SK-N-SH treated with all-trans-retinoic acid at 6 μM for 48 hours (cell line): ENCODE measurements around the gene KIF6.

ENCODE experiments used
- ATAC-seq: fragments of 200-7000 bp; cut with Tn5 transposase; 3 replicates; pipeline ENCODE4 v1.9.1; 2020; ENCODE audit warnings: mild to moderate bottlenecking, moderate library complexity
- ARNTL ChIP-seq: fragments of 450-650 bp; formaldehyde crosslinking; IDR thresholded peaks from 2 replicates; pipeline ENCODE4 v1.5.0; 2020; ENCODE audit warnings: low read depth, mild to moderate bottlenecking, moderate library complexity, borderline replicate concordance
- BACH2 ChIP-seq: fragments of 250-450 bp; sonication (Bioruptor Pico); IDR thresholded peaks from 2 replicates; pipeline ENCODE4 v1.9.0; 2021; ENCODE audit warnings: mild to moderate bottlenecking, borderline replicate concordance
- CREB5 ChIP-seq: fragments of 250-450 bp; sonication (Bioruptor Pico); IDR thresholded peaks from 2 replicates; pipeline ENCODE4 v1.5.1; 2020; ENCODE audit warnings: low read depth, mild to moderate bottlenecking, moderate library complexity
- CSRNP3 ChIP-seq: fragments of 250-450 bp; sonication (Bioruptor Pico); IDR thresholded peaks from 2 replicates; pipeline ENCODE4 v1.5.1; 2021; ENCODE audit warnings: mild to moderate bottlenecking, moderate library complexity
- ESRRG ChIP-seq: fragments of 250-450 bp; sonication (Bioruptor Pico); IDR thresholded peaks from 2 replicates; pipeline ENCODE4 v1.6.1; 2021; ENCODE audit warnings: mild to moderate bottlenecking
- GLIS3 ChIP-seq: fragments of 250-450 bp; sonication (Bioruptor Pico); IDR thresholded peaks from 2 replicates; pipeline ENCODE4 v1.5.0; 2020; ENCODE audit warnings: mild to moderate bottlenecking, moderate library complexity
- ISL1 ChIP-seq: fragments of 250-450 bp; sonication (Bioruptor Pico); IDR thresholded peaks from 2 replicates; pipeline ENCODE4 v2.1.2; 2022; ENCODE audit warnings: mild to moderate bottlenecking, moderate library complexity
- OSR1 ChIP-seq: fragments of 250-450 bp; sonication (Bioruptor Pico); IDR thresholded peaks from 2 replicates; pipeline ENCODE4 v1.8.0; 2022; ENCODE audit warnings: moderate library complexity, mild to moderate bottlenecking, inconsistent platforms
- PATZ1 ChIP-seq: fragments of 250-450 bp; sonication (Bioruptor Pico); IDR thresholded peaks from 2 replicates; pipeline ENCODE4 v1.8.0; 2020; ENCODE audit warnings: mild to moderate bottlenecking, moderate library complexity, borderline replicate concordance
- POU6F1 ChIP-seq: fragments of 250-450 bp; sonication (Bioruptor Pico); IDR thresholded peaks from 2 replicates; pipeline ENCODE4 v1.8.0; 2021; ENCODE audit warnings: low read depth, mild to moderate bottlenecking, moderate library complexity, borderline replicate concordance
- PPARA ChIP-seq: fragments of 250-450 bp; sonication (Bioruptor Pico); IDR thresholded peaks from 2 replicates; pipeline ENCODE4 v1.5.0; 2020; ENCODE audit warnings: mild to moderate bottlenecking, borderline replicate concordance
- RARB ChIP-seq: fragments of 250-450 bp; sonication (Bioruptor Pico); IDR thresholded peaks from 2 replicates; pipeline ENCODE4 v1.8.0; 2021; ENCODE audit warnings: mild to moderate bottlenecking, moderate library complexity
- SNAI2 ChIP-seq: fragments of 250-450 bp; sonication (Bioruptor Pico); IDR thresholded peaks from 2 replicates; pipeline ENCODE4 v1.5.0; 2020; ENCODE audit warnings: mild to moderate bottlenecking, moderate library complexity
- TCF4 ChIP-seq: fragments of 250-450 bp; sonication (Bioruptor Pico); IDR thresholded peaks from 2 replicates; pipeline ENCODE4 v1.8.0; 2021; ENCODE audit warnings: mild to moderate bottlenecking, moderate library complexity, borderline replicate concordance
- TOX ChIP-seq: fragments of 250-450 bp; sonication (Bioruptor Pico); IDR thresholded peaks from 2 replicates; pipeline ENCODE4 v1.8.0; 2021; ENCODE audit warnings: mild to moderate bottlenecking, moderate library complexity, borderline replicate concordance
- TSHZ2 ChIP-seq: fragments of 250-450 bp; sonication (Bioruptor Pico); IDR thresholded peaks from 2 replicates; pipeline ENCODE4 v1.5.0; 2020; ENCODE audit warnings: mild to moderate bottlenecking, moderate library complexity
- ZC3H10 ChIP-seq: fragments of 250-450 bp; sonication (Bioruptor Pico); IDR thresholded peaks from 2 replicates; pipeline ENCODE4 v1.5.1; 2021; ENCODE audit warnings: mild to moderate bottlenecking, moderate library complexity
- ZFP30 ChIP-seq: fragments of 450-650 bp; formaldehyde crosslinking; IDR thresholded peaks from 2 replicates; pipeline ENCODE4 v1.5.0; 2022; ENCODE audit warnings: mild to moderate bottlenecking, moderate library complexity
- ZNF565 ChIP-seq: fragments of 450-650 bp; formaldehyde crosslinking; conservative IDR thresholded peaks from 2 replicates; pipeline ENCODE4 v1.5.0; 2020; ENCODE audit warnings: low read depth, mild to moderate bottlenecking, moderate library complexity
- ZNF70 ChIP-seq: fragments of 450-650 bp; formaldehyde crosslinking; IDR thresholded peaks from 2 replicates; pipeline ENCODE4 v1.5.0; 2020; ENCODE audit warnings: mild to moderate bottlenecking, moderate library complexity
- ZNF8 ChIP-seq: fragments of 450-650 bp; formaldehyde crosslinking; IDR thresholded peaks from 2 replicates; pipeline ENCODE4 v1.5.0; 2020; ENCODE audit warnings: mild to moderate bottlenecking, moderate library complexity

KIF6 gene

GRCh38 chr6:39428816-39429215 is 296.4 kb downstream of the KIF6 start:
- TF ChIP-seq PATZ1 (CRISPR knock-in tag) (no peak), ZNF8 (CRISPR knock-in tag) (no peak), ZNF565 (CRISPR knock-in tag) (no peak), ARNTL (CRISPR knock-in tag) (no peak), PPARA (CRISPR knock-in tag) (no peak), RARB (no peak), ISL1 (no peak), TSHZ2 (CRISPR knock-in tag) (no peak), ZFP30 (CRISPR knock-in tag) (no peak), TOX (no peak)
- ATAC-seq = no peak

- TF ChIP-seq CREB5 (no peak), GLIS3 (no peak), TOX (no peak), TSHZ2 (CRISPR knock-in tag) (no peak), ESRRG (CRISPR knock-in tag) (no peak), ZC3H10 (CRISPR knock-in tag) (no peak), ZNF70 (CRISPR knock-in tag) (no peak), TCF4 (CRISPR knock-in tag) (no peak), PPARA (CRISPR knock-in tag) (no peak), PATZ1 (CRISPR knock-in tag) (no peak), CSRNP3 (no peak), POU6F1 (no peak), SNAI2 (CRISPR knock-in tag) (no peak), ISL1 (no peak), BACH2 (CRISPR knock-in tag) (no peak), RARB (no peak), OSR1 (CRISPR knock-in tag) (no peak)
- no peak for ATAC-seq
Observed at GRCh38 chr6:39428152-39428551, 297.1 kb downstream of the KIF6 start.
